Activated CD4-positive, alpha-beta memory T cell treated with anti-CD3 and anti-CD28 coated beads, Interleukin-2, amount 10 ng/mL, durations not matched to agents 7 days and 5 days (primary cell): ENCODE measurements around the gene RAB40C. TPM values are rescaled to one million over a fixed set of nuclear protein-coding genes. Genes with fewer than 3 reads are reported as not detected.

Experiments used
- CTCF ChIA-PET: fragments of 350-600 bp; sonication (Branson Sonifier 250); formaldehyde crosslinking; loops from one replicate; lab custom pipeline; 2021; ENCODE audit warnings: antibody characterized with exemption, inconsistent platforms; lab: Charles Lee
- POLR2A ChIA-PET: fragments of 350-600 bp; sonication (Branson Sonifier 250); formaldehyde crosslinking; loops from one replicate; lab custom pipeline; 2021; ENCODE audit warnings: antibody characterized with exemption; lab: Charles Lee
- DNase-seq: peaks from one replicate; pipeline ENCODE4 v3.0.0-alpha.2; 2020
- H3K27ac Mint-ChIP-seq: one replicate; pipeline ENCODE4 v1.8.0; 2021; ENCODE audit warnings: mild to moderate bottlenecking, mixed read lengths
- H3K27me3 Mint-ChIP-seq: one replicate; pipeline ENCODE4 v1.8.0; 2021; ENCODE audit warnings: mixed read lengths
- H3K36me3 Mint-ChIP-seq: one replicate; pipeline ENCODE4 v1.8.0; 2021; ENCODE audit warnings: low read depth, mixed read lengths
- H3K4me1 Mint-ChIP-seq: one replicate; pipeline ENCODE4 v1.8.0; 2021; ENCODE audit warnings: mixed read lengths
- H3K4me3 Mint-ChIP-seq: one replicate; pipeline ENCODE4 v1.8.0; 2021; ENCODE audit warnings: mild to moderate bottlenecking, mixed read lengths
- H3K9me3 Mint-ChIP-seq: one replicate; pipeline ENCODE4 v1.8.0; 2021; ENCODE audit warnings: mixed read lengths
- total RNA-seq, 2 experiments: library from RNA; stranded (reverse); gene quantifications; one replicate each; pipeline ENCODE4 v1.2.3, GENCODE V29; 2021

The RAB40C gene
- total RNA-seq, 2 experiments from 2014 or later: 12.2 to 14.2 TPM

GRCh38 chr16:666572-666971 lies 76.7 kb downstream of the RAB40C start:
- ChIA-PET POLR2A (interaction anchor here (2.2 to 5.2 kb wide), 3 partner anchors 9 to 23 kb away, joined by 6 to 25 read pairs (median 11); partner anchors contain the start of genes RHBDL1, STUB1 and WDR24), CTCF (interaction anchor here (1.1 to 1.4 kb wide), 2 partner anchors 14 to 20 kb away, joined by 3 to 4 read pairs; partner anchors contain the start of gene STUB1)
- no peak for DNase-seq
- no peak overlapping the region for H3K27ac Mint-ChIP-seq
- H3K36me3 Mint-ChIP-seq: peaks cover 16% of the 10 kb centered on the region
- no peaks in the 10 kb centered on the region for H3K27me3 Mint-ChIP-seq
- peaks cover 12% of the 10 kb centered on the region for H3K4me1 Mint-ChIP-seq
- H3K4me3 Mint-ChIP-seq: no peak overlapping the region
- H3K9me3 Mint-ChIP-seq: no peaks in the 10 kb centered on the region

DNA sequence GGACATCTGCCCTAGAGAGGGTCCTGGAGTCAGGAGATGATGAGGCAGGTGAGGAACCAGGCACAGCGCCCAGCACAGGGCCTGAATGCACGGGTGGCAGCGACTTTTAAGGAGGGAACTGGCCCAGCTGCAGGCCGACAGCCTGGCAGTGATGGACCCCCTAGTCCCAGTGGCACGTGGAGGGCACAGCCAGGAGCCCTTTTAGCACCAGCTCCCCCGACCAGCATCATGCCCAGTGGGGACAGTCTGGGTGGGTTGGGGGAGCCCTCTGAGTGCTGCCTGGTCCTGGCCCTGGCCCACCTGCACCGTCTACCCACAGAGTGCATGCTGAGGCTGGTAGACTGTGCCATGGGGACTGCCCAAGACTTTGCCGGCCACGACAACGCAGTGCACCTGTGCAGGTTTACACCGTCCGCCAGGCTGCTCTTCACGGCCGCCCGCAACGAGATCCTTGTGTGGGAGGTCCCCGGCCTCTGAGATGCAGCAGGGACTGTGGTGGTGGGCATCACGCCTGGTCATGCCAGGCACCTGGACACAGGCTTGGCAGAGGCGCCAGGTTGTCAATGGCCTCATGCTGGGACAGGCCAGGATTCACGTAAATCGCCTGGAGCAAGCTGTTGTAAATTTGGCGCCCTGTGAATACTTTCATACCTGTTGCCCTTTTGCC lies 77.4 kb downstream of the RAB40C start:
- peak overlapping the region; percentile 78 for H3K27ac Mint-ChIP-seq
- peak overlapping the region; percentile 77 for H3K4me3 Mint-ChIP-seq
- POLR2A ChIA-PET: interaction anchor here (0.8 to 5.2 kb wide), 10 partner anchors 9 to 88 kb away, joined by 3 to 25 read pairs (median 5); partner anchors contain the start of genes STUB1, WDR24 and WDR90
- peaks cover 16% of the 10 kb centered on the region for H3K36me3 Mint-ChIP-seq
- DNase-seq: no peak
- CTCF ChIA-PET: interaction anchor here (0.7 to 1.8 kb wide), 8 partner anchors 8 to 28 kb away, joined by 3 to 8 read pairs (median 4); partner anchors contain the start of genes RHBDL1, STUB1 and WDR90
- H3K27me3 Mint-ChIP-seq: no peaks in the 10 kb centered on the region
- H3K9me3 Mint-ChIP-seq: no peaks in the 10 kb centered on the region
- peaks cover 12% of the 10 kb centered on the region for H3K4me1 Mint-ChIP-seq

DNA sequence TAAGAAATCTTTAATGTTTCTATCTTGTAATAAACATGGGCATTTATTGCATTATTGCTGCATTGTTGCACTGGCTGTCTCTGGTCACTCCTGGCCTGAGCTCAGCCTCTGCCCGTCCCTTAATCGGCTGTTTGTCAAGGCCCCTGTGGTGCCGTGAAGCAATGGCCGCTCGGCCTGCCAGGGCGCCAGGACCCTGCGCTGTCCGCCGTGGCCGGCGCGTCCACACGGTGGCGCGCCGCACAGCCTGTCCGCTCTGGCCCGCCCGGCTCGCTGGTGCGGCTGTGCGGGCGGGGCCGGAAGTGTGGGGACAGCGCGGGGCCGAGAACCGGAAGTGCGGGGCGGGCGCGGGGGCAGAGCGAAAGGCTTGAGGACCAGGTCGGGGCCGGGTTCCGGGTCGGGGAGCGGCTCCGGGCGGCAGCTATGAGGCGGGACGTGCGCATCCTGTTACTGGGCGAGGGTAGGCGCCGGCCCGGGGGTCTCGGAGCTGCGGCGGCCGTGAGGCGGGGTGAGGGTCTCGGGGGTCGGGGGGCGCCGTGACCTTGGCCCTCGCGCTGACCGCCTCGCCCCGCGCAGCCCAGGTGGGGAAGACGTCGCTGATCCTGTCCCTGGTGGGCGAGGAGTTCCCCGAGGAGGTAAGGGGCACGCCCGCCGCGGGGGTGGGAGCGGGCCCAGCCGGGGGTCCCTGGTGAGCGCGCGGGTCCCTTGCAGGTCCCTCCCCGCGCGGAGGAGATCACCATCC lies 78.1 kb downstream of the RAB40C start, which contains the start of gene RHOT2:
Gene RHOT2 (plus strand): TSS at position 353 of the 739 bp plus-strand sequence. CDS start 68 bp downstream, at position 421.
- Mint-ChIP-seq H3K27ac (peak within 1 kb of the TSS; percentile 78), H3K4me3 (peak within 1 kb of the TSS; percentile 77), H3K9me3 (no peaks in the 10 kb centered on the region), H3K36me3 (peaks cover 17% of the 10 kb centered on the region), H3K27me3 (no peaks in the 10 kb centered on the region), H3K4me1 (peaks cover 12% of the 10 kb centered on the region)
- CTCF ChIA-PET: interaction anchor here (0.7 to 1.8 kb wide), 9 partner anchors 8 to 141 kb away, joined by 3 to 8 read pairs (median 4); partner anchors contain the start of genes CAPN15, RHBDL1, STUB1 and WDR90
- peak; percentile 94 for DNase-seq
- POLR2A ChIA-PET: interaction anchor here (0.8 to 5.2 kb wide), 10 partner anchors 8 to 89 kb away, joined by 3 to 25 read pairs (median 5); partner anchors contain the start of genes STUB1, WDR24 and WDR90

GRCh38 chr16:668519-669171 lies 78.8 kb downstream of the RAB40C start:
- Mint-ChIP-seq H3K4me1 (peaks cover 12% of the 10 kb centered on the region), H3K27me3 (no peaks in the 10 kb centered on the region), H3K9me3 (no peaks in the 10 kb centered on the region), H3K36me3 (peaks cover 15% of the 10 kb centered on the region), H3K27ac (peak overlapping the region; percentile 63), H3K4me3 (peak overlapping the region; percentile 77)
- POLR2A ChIA-PET: interaction anchor here (1.4 to 5.2 kb wide), 7 partner anchors 11 to 39 kb away, joined by 4 to 25 read pairs (median 6); partner anchors contain the start of genes STUB1, WDR24 and WDR90
- no peak for DNase-seq
- CTCF ChIA-PET: interaction anchor here (1.2 to 1.8 kb wide), 6 partner anchors 7 to 141 kb away, joined by 3 to 8 read pairs (median 4); partner anchors contain the start of genes CAPN15, RHBDL1 and STUB1

GRCh38 chr16:669666-670065 lies 79.8 kb downstream of the RAB40C start:
- Mint-ChIP-seq H3K4me3 (peak overlapping the region; percentile 46), H3K36me3 (peaks cover 14% of the 10 kb centered on the region), H3K9me3 (no peaks in the 10 kb centered on the region), H3K4me1 (peaks cover 12% of the 10 kb centered on the region), H3K27me3 (no peaks in the 10 kb centered on the region), H3K27ac (no peak overlapping the region)
- ChIA-PET CTCF (no interaction called here), POLR2A (interaction anchor here (2.9 to 5.2 kb wide), 2 partner anchors 10 to 20 kb away, joined by 12 to 25 read pairs; partner anchors contain the start of genes STUB1 and WDR90)
- no peak for DNase-seq

DNA sequence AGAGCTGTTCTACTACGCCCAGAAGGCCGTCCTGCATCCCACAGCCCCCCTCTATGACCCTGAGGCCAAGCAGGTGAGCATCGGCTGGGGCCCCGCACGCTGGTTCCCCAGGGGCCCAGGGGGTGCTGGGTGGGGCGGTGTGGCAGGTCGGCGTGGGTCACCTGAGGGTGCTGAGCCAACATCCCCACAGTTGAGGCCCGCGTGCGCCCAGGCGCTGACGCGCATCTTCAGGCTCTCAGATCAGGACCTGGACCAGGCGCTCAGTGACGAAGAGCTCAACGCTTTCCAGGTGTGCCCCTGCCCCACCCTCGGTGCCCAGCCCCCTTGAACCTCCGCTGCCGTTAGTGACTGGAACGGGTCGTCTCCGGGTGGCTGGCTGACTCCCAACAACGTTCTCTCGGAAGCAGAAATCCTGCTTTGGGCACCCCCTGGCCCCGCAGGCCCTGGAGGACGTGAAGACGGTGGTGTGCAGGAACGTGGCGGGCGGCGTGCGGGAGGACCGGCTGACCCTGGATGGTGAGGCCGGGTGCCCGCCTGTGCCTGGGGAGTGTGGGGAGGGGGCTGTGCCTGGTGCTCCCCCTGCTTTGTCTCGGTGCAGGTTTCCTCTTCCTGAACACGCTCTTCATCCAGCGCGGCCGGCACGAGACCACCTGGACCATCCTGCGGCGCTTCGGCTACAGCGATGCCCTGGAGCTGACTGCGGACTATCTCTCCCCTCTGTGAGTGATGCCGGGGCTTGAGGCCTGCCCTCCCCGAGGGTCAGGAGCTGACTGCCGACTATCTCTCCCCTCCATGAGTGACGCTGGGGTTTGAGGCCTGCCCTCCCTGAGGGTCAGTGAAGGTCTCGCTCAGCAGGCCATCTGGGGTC lies 80.9 kb downstream of the RAB40C start:
- Mint-ChIP-seq H3K9me3 (no peaks in the 10 kb centered on the region), H3K27ac (no peak overlapping the region), H3K4me1 (peaks cover 17% of the 10 kb centered on the region), H3K36me3 (peaks cover 14% of the 10 kb centered on the region), H3K27me3 (no peaks in the 10 kb centered on the region), H3K4me3 (peak overlapping the region; percentile 13)
- ChIA-PET CTCF (no interaction called here), POLR2A (interaction anchor here (2.9 to 5.2 kb wide), 2 partner anchors 9 to 21 kb away, joined by 12 to 25 read pairs; partner anchors contain the start of genes STUB1 and WDR90)
- no peak for DNase-seq

GRCh38 chr16:671353-672131 lies 81.7 kb downstream of the RAB40C start:
- Mint-ChIP-seq H3K4me1 (peaks cover 17% of the 10 kb centered on the region), H3K4me3 (peak overlapping the region; percentile 13), H3K36me3 (peaks cover 14% of the 10 kb centered on the region)

DNA sequence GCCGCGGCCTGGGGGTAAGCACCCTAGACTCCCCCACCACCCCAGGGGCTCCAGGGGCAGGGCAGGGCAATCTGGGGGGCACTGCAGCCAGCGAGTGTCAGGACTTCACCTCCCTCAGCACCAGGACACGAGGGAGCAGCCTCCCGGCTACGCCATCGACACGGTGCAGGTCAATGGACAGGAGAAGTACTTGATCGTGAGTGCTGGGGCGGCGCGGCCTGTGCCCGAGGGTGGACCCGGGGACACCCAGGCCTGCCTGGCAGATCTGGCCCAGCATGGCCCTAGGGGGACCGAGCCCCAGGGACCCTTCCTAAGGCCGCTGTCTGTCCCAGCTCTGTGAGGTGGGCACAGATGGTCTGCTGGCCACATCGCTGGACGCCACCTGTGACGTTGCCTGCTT lies 82.5 kb downstream of the RAB40C start:
- Mint-ChIP-seq H3K36me3 (peaks cover 14% of the 10 kb centered on the region), H3K27me3 (no peaks in the 10 kb centered on the region), H3K4me3 (no peak overlapping the region), H3K4me1 (peaks cover 23% of the 10 kb centered on the region), H3K27ac (no peak overlapping the region), H3K9me3 (no peaks in the 10 kb centered on the region)
- CTCF ChIA-PET: no interaction called here
- DNase-seq: no peak
- POLR2A ChIA-PET: interaction anchor here (1.2 kb wide), 1 partner anchor 12 kb away, joined by 3 read pairs; the partner anchor contains the start of gene JMJD8

More at GRCh38 chr16:671353-672131, 81.7 kb downstream of the RAB40C start:
- Mint-ChIP-seq H3K9me3 (no peaks in the 10 kb centered on the region), H3K27me3 (no peaks in the 10 kb centered on the region), H3K27ac (no peak overlapping the region)
- POLR2A ChIA-PET: interaction anchor here (1.2 to 5.2 kb wide), 2 partner anchors 8 to 13 kb away, joined by 3 to 25 read pairs; partner anchors contain the start of genes JMJD8 and STUB1
- CTCF ChIA-PET: no interaction called here
- DNase-seq: no peak

DNA sequence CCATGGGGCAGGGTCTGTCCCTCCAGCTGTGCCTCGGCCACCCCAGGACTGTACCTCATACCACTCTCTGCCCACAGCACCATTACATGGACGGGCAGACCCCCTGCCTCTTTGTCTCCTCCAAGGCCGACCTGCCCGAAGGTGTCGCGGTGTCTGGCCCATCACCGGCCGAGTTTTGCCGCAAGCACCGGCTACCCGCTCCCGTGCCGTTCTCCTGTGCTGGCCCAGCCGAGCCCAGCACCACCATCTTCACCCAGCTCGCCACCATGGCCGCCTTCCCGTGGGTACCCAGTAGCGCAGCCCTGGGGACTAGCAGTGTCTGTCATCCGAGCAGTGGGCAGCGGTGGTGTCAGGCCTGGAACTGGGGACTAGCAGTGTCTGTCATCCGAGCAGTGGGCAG lies 83.0 kb downstream of the RAB40C start:
- DNase-seq: no peak
- Mint-ChIP-seq H3K9me3 (no peaks in the 10 kb centered on the region), H3K36me3 (peaks cover 14% of the 10 kb centered on the region), H3K4me3 (no peak overlapping the region), H3K27ac (no peak overlapping the region), H3K27me3 (no peaks in the 10 kb centered on the region), H3K4me1 (peaks cover 20% of the 10 kb centered on the region)
- CTCF ChIA-PET: no interaction called here
- POLR2A ChIA-PET: interaction anchor here (0.6 to 1.3 kb wide), 4 partner anchors 9 to 37 kb away, joined by 3 to 4 read pairs (median 4); partner anchors contain the start of genes JMJD8 and METTL26

GRCh38 chr16:673399-673991 lies 83.6 kb downstream of the RAB40C start:
- no peak overlapping the region for H3K4me3 Mint-ChIP-seq
- H3K36me3 Mint-ChIP-seq: peaks cover 14% of the 10 kb centered on the region
- H3K9me3 Mint-ChIP-seq: no peaks in the 10 kb centered on the region
- no peak overlapping the region for H3K27ac Mint-ChIP-seq
- peaks cover 20% of the 10 kb centered on the region for H3K4me1 Mint-ChIP-seq
- ChIA-PET CTCF (no interaction called here), POLR2A (interaction anchor here (0.6 to 1.3 kb wide), 3 partner anchors 10 to 37 kb away, joined by 3 to 4 read pairs (median 4); partner anchors contain the start of genes JMJD8 and METTL26)
- no peaks in the 10 kb centered on the region for H3K27me3 Mint-ChIP-seq
- no peak for DNase-seq
